ENCODE results near the gene TBC1D3B. TPM values are rescaled to one million over a fixed set of nuclear protein-coding genes. Genes with fewer than 3 reads are reported as not detected.

Gene TBC1D3B
- total RNA-seq, 1 experiment from 2014 or later: 6.3 TPM

- TF ChIP-seq ARID4B (CRISPR knock-in tag; IDR thresholded peaks at IDR 0.05; ENCODE audit: borderline replicate concordance): no peak
- TF ChIP-seq NFE2L1 (CRISPR knock-in tag; IDR thresholded peaks at IDR 0.05): no peak
- TF ChIP-seq CBFB (CRISPR knock-in tag; IDR thresholded peaks at IDR 0.05; ENCODE audit: low read depth): no peak
- no peak for TF ChIP-seq GRHL2 (CRISPR knock-in tag; IDR thresholded peaks at IDR 0.05; ENCODE audit: insufficient replicate concordance, severe bottlenecking)
- TF ChIP-seq PREB (CRISPR knock-in tag; IDR thresholded peaks at IDR 0.05; ENCODE audit: borderline replicate concordance): no peak
- TF ChIP-seq RELA (CRISPR knock-in tag; IDR thresholded peaks at IDR 0.05; ENCODE audit: borderline replicate concordance): no peak
- no peak for TF ChIP-seq AR (CRISPR knock-in tag; IDR thresholded peaks at IDR 0.05)
- no peak for TF ChIP-seq PRDM15 (CRISPR knock-in tag; IDR thresholded peaks at IDR 0.05)
- TF ChIP-seq ZBTB21 (CRISPR knock-in tag; IDR thresholded peaks at IDR 0.05; ENCODE audit: borderline replicate concordance): no peak
These were observed 32.4 kb downstream of the TBC1D3B start (continued) for GRCh38 chr17:36144014-36144413.

- ATAC-seq: no peak
- DNase-seq (ENCODE audit: low spot score): no peak
- TF ChIP-seq HMGXB4 (CRISPR knock-in tag; IDR thresholded peaks at IDR 0.05) (no peak), ARID4B (CRISPR knock-in tag; IDR thresholded peaks at IDR 0.05; ENCODE audit: borderline replicate concordance) (no peak), USF2 (CRISPR knock-in tag; IDR thresholded peaks at IDR 0.05) (no peak), GABPB1 (CRISPR knock-in tag; IDR thresholded peaks at IDR 0.05) (no peak), NFYB (CRISPR knock-in tag; conservative IDR thresholded peaks at IDR 0.05; ENCODE audit: low read depth) (no peak), MAX (CRISPR knock-in tag; IDR thresholded peaks at IDR 0.05) (no peak)
- POLR2A ChIA-PET: no interaction called here
- Mint-ChIP-seq H3K4me1 (no peaks in the 10 kb centered on the region), H3K27me3 (ENCODE audit: low read depth) (no peaks in the 10 kb centered on the region; the same call in 1 of the 2 replicates), H3K27ac (no peak overlapping the region), H3K36me3 (no peaks in the 10 kb centered on the region), H3K9me3 (0 out of 2 replicates have a peak, but pooled peaks cover 4% of the 10 kb centered on the region), H3K4me3 (no peak overlapping the region)
- CTCF ChIA-PET: interaction anchor here (1.1 to 1.3 kb wide), 2 partner anchors 161 to 167 kb away, joined by 3 to 4 read pairs; no protein-coding TSS in a partner anchor
These were observed 33.6 kb downstream of the TBC1D3B start for GRCh38 chr17:36142806-36143205.

All from WTC11 (cell line).